Mucosa of descending colon (tissue), 3 donors: ENCODE results near the gene OSBPL5. TPM values are rescaled to one million over a fixed set of nuclear protein-coding genes. Genes with fewer than 3 reads are reported as not detected.

Experiments used
- ATAC-seq: fragments of 200-7000 bp; cut with Tn5 transposase; one replicate; pipeline ENCODE4 v1.9.1; 2020; ENCODE audit warnings: mild to moderate bottlenecking, moderate library complexity
- DNase-seq, 3 donors: peaks; one replicate each; pipeline ENCODE4 v3.0.0-alpha.2; 2020
- H3K36me3 ChIP-seq: fragments of 200-600 bp; one replicate; pipeline ENCODE4 v1.8.0; 2021; ENCODE audit warnings: low read depth, mild to moderate bottlenecking
- H3K4me1 ChIP-seq: fragments of 200-600 bp; one replicate; pipeline ENCODE4 v1.8.0; 2021; ENCODE audit warnings: low read depth, mild to moderate bottlenecking
- H3K4me3 ChIP-seq: fragments of 200-600 bp; one replicate; pipeline ENCODE4 v1.8.0; 2021; ENCODE audit warnings: mild to moderate bottlenecking
- H3K9me3 ChIP-seq: fragments of 200-600 bp; one replicate; pipeline ENCODE4 v1.8.0; 2021; ENCODE audit warnings: mild to moderate bottlenecking
- intact Hi-C, 2 donors: fragments of 100-400 bp; cut with DNase I in 1 of 2; cut with micrococcal nuclease in 1 of 2; formaldehyde crosslinking; loops; one replicate each; pipeline versions ENCODE4 v1.11.0 to v1.11.1; 2022; cut with DNase I, micrococcal nuclease
- total RNA-seq, 3 donors: library from RNA; stranded (reverse); fragmentation: NEBNext Ultra II Directional in 2 of 3; extraction: Animal tissue kit (Norgen Biotek cat#: 25700) in 2 of 3; gene quantifications; one replicate each; pipeline versions ENCODE4 v1.2.1 to v1.2.4, GENCODE V29; 2021 to 2023
- TF ChIP-seq, protein P1 (sequence below): fragments of 200-600 bp; IDR thresholded peaks from one replicate; pipeline ENCODE4 v1.8.0; 2022; ENCODE audit warnings: antibody characterized with exemption, mild to moderate bottlenecking
- donor health status: DM: no; HTN: no; CAD: no; lungs with moderate emphysema.
- donor health status: DM: no; HTN: no; CAD: no.
- donor health status: DM: no; HTN: yes; CAD: no.

OSBPL5 gene
- total RNA-seq, 3 donors from 2014 or later, result 43.6 to 64.1 (median 52.4) TPM

DNA sequence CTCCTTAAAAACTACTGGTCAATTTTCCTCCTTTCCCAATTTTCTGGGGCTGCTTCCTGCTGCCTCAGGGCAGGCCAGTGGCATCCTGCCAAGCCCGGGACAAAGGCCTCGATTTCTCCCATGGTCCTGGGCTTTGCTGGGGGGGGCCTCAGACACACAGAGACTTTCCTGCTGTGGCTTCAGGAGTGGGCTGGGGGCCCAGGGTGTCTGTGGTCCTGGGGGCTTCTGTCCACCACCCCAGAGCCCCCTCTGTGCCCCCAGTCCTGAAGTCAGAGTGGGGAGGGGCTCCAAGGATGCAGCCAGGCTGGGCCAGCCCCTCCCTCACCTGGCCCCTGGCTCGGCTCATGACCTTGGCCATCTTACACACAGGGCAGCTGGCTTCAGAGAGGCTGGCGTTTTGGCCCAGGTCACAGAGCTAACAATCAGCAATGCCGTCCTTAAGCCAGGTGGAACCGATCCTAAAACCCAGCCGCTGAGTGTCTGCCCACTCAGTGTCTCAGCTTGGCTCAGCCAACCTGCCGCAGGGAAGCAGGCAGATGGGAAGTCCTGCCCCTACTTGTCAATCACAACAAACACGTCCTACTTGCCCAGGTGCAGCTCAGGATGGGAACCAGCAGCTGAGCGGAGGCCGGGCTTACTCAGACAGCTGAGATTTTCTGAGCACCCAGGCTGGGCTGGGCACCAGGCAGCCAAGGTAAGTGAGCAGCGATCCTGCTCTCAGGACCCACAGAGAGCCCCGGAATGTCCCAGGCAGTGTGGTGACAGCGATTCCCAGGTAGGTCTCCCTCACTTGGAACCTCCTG is 34.6 kb downstream of the OSBPL5 start:
- ATAC-seq (peak; percentile 2), DNase-seq (peak in 2 of 3 donors; percentile 22 to 36)
- H3K36me3 ChIP-seq, result no peaks in the 10 kb centered on the region

DNA sequence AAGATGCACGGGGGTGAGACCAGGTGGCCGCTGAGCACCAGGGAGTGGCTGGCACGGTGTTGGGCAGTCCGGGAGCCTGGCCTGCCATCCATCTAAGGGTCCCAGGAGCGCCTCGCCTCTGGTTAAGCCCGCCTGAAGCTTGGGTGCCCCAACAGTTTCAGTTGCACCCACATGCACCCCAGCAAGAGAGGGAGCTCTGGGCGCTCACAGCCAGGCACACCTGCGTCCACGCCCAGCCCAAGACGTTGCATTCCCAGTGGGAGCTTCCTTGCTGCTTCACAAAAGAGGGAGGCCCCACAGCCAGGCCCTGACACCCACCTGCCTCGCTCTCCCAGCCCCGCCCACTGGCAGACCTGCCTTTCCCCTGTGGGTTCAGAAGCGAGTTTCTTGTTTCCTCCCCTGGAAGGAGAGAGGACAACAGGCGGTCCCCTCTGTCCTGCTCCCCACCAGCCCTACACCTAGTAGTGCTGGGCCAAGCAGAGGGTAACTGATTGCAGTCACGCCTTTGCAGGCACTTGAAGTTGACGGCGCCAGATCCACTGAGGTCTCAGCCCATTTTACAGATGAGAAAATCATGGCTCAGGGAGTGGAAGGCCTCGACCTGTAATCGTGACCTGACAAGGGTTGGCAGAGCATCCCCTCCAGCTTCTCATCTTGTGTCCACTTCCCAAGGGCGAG is 35.4 kb downstream of the OSBPL5 start:
- DNase-seq (peak in 2 of 3 donors; percentile 26 to 46), ATAC-seq (no peak)
- TF ChIP-seq, protein P1, sequence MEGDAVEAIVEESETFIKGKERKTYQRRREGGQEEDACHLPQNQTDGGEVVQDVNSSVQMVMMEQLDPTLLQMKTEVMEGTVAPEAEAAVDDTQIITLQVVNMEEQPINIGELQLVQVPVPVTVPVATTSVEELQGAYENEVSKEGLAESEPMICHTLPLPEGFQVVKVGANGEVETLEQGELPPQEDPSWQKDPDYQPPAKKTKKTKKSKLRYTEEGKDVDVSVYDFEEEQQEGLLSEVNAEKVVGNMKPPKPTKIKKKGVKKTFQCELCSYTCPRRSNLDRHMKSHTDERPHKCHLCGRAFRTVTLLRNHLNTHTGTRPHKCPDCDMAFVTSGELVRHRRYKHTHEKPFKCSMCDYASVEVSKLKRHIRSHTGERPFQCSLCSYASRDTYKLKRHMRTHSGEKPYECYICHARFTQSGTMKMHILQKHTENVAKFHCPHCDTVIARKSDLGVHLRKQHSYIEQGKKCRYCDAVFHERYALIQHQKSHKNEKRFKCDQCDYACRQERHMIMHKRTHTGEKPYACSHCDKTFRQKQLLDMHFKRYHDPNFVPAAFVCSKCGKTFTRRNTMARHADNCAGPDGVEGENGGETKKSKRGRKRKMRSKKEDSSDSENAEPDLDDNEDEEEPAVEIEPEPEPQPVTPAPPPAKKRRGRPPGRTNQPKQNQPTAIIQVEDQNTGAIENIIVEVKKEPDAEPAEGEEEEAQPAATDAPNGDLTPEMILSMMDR, result no peak
- Histone ChIP-seq H3K4me1 (peaks cover 16% of the 10 kb centered on the region), H3K4me3 (no peak overlapping the region), H3K9me3 (no peaks in the 10 kb centered on the region), H3K36me3 (no peaks in the 10 kb centered on the region)
- intact Hi-C loops, result loop anchor here in 1 of 2 donors (10.0 kb wide), 1 partner anchor 45 kb away; no protein-coding TSS in a partner anchor

More for the DNA sequence above, 34.6 kb downstream of the OSBPL5 start:
- Histone ChIP-seq H3K4me1 (peaks cover 16% of the 10 kb centered on the region), H3K4me3 (no peak overlapping the region), H3K9me3 (no peaks in the 10 kb centered on the region)
- TF ChIP-seq, protein P1, result no peak
- intact Hi-C loops, result no loop called here

DNA sequence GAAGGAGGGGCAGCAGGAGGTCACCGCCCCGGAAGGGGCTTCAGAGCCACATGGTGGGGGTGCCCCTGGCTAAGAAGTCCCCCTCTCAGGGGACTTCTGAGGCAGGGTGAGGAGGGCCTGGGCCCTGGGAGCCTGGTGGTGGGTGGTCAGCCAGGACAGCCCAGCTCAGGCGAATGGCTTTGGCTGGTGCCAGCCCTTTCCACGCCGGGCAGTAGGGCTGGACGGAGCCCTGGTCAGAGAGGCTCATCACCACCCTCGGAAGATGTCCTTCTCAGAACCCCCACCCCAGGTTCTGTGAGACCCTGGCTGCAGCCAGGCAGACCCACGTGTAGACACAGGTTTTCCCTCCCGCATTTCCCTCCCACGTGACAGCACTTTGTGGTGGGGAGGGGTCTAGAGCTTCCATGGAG is 35.9 kb downstream of the OSBPL5 start:
- no peak overlapping the region for H3K4me3 ChIP-seq
- intact Hi-C loops, result loop anchor here in 1 of 2 donors (10.0 kb wide), 1 partner anchor 46 kb away; no protein-coding TSS in a partner anchor
- DNase-seq (no peak), ATAC-seq (no peak)
- H3K9me3 ChIP-seq, result no peaks in the 10 kb centered on the region
- no peaks in the 10 kb centered on the region for H3K36me3 ChIP-seq
- TF ChIP-seq, protein P1, result no peak
- peaks cover 16% of the 10 kb centered on the region for H3K4me1 ChIP-seq

DNA sequence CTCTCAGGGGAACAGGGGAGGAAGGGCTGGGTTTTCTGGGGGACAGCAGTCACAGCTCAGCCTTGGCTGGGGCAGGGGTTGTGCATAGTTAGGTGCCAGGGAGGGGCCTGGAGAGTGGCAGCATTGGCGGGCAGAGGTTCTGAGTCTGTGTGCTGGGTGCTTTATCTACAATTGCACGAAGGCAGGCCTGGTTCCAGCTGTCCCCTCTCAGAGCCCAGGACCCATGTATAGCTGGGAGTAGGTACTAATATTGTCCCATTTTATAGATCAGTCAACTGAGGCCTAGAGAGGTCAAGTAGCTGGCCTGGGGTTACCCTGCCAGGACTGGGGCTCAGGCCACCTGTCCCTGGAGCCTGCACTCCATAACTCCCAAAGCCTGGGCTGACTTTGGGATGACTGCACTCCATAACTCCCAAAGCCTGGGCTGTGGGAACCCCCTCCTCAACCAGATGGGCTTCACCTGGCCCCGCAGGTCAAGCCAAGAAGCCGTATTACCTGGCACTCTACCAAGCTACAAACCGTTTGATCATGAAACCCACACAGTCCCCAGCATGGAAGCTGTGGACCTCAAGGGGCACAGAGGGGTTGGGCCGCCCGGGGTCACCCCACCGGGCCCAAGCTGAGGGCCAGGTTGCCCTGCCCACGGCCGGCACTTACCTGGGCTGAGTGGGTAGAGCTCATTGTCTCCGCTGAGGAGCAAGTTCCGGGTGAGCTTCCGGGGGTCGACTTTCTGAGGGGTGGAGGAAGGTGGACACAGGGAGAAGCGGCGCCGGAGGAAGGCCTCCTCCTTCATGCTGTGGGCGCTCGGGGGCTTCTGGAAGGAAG is 36.5 kb downstream of the OSBPL5 start:
- Histone ChIP-seq H3K4me1 (peaks cover 21% of the 10 kb centered on the region), H3K4me3 (no peak overlapping the region), H3K36me3 (no peaks in the 10 kb centered on the region), H3K9me3 (no peaks in the 10 kb centered on the region)
- intact Hi-C loops, result loop anchor here in 1 of 2 donors (10.0 kb wide), 1 partner anchor 46 kb away; no protein-coding TSS in a partner anchor
- DNase-seq (peak in 1 of 3 donors; percentile 49), ATAC-seq (no peak)
- TF ChIP-seq, protein P1, result no peak

DNA sequence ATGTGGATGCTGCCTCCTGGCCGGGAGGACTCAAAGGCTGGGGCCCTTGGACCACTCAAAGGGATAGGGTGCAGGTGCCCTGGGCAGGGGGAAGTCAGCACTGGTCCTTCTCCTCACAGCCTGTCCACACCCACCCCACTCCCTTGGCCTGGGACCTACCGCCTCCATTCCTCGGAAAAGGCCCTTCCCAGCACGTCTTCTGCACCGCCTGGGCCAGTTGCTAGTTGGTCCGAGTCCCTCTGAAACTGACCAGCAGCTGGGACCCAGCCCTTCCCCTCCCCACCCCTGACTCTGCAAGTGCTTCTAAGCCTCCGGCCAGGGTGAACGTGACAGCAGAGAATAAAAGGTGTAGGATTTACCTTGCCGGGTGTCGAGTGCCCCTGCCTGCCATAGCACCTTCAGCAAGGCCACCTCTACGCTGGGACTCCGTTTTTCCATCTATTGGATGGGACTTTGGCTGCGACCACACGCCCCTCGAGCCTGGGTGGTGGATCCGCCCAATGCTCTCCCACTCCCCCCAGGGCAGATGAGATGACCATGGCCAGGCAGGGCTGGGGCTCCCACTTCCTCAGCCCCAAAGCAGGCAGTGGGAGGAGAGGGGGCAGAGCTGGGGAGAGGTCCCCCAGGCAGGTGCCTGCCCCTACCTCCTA is 37.3 kb downstream of the OSBPL5 start:
- H3K4me1 ChIP-seq, result peaks cover 23% of the 10 kb centered on the region
- DNase-seq, result peak in 2 of 3 donors; percentile 29
- no peaks in the 10 kb centered on the region for H3K9me3 ChIP-seq
- TF ChIP-seq, protein P1, result no peak
- no peak overlapping the region for H3K4me3 ChIP-seq
- H3K36me3 ChIP-seq, result no peaks in the 10 kb centered on the region
- intact Hi-C loops, result loop anchor here in 1 of 2 donors (10.0 kb wide), 1 partner anchor 47 kb away; no protein-coding TSS in a partner anchor
- ATAC-seq, result no peak
